MCF 10A (cell line): ENCODE measurements around the gene PAIP1. TPM values are rescaled to one million over a fixed set of nuclear protein-coding genes. Genes with fewer than 3 reads are reported as not detected.

ENCODE experiments used
- BruUV-seq: library from RNA; stranded (reverse); fragments of 400-500 nt; replicated peaks from 2 replicates; lab custom pipeline; 2021; lab: Mats Ljungman, UMichigan
- CTCF ChIA-PET: fragments of 300-600 bp; sonication (Branson Sonifier 250); formaldehyde crosslinking; extraction: SDS; loops from one replicate; lab custom pipeline; 2021; ENCODE audit warnings: antibody characterized with exemption, inconsistent platforms; lab: Yijun Ruan, JAX
- POLR2A ChIA-PET: fragments of 300-600, 350-650 bp; sonication (Branson Sonifier 250); formaldehyde crosslinking; extraction: SDS; loops from one replicate; lab custom pipeline; 2020; ENCODE audit warnings: antibody characterized with exemption, inconsistent platforms; lab: Yijun Ruan, JAX
- DNase-seq: peaks from one replicate; pipeline ENCODE4 v3.0.0-alpha.2; 2018; ENCODE audit not compliant: unreplicated experiment
- H3K27ac Mint-ChIP-seq: one replicate; pipeline ENCODE4 v1.8.0; 2022; ENCODE audit warnings: mild to moderate bottlenecking, low read depth, mixed read lengths; ENCODE audit not compliant: unreplicated experiment
- H3K27me3 Mint-ChIP-seq: one replicate; pipeline ENCODE4 v1.8.0; 2022; ENCODE audit warnings: mixed read lengths; ENCODE audit not compliant: insufficient read depth, unreplicated experiment
- H3K36me3 Mint-ChIP-seq: one replicate; pipeline ENCODE4 v1.8.0; 2022; ENCODE audit warnings: mild to moderate bottlenecking, moderate library complexity, mixed read lengths; ENCODE audit not compliant: insufficient read depth, unreplicated experiment
- H3K4me1 Mint-ChIP-seq: one replicate; pipeline ENCODE4 v1.8.0; 2022; ENCODE audit warnings: mixed read lengths; ENCODE audit not compliant: insufficient read depth, unreplicated experiment
- H3K4me3 Mint-ChIP-seq: one replicate; pipeline ENCODE4 v1.8.0; 2022; ENCODE audit warnings: mild to moderate bottlenecking, moderate library complexity, mixed read lengths; ENCODE audit not compliant: unreplicated experiment
- H3K9me3 Mint-ChIP-seq: one replicate; pipeline ENCODE4 v1.8.0; 2022; ENCODE audit warnings: mixed read lengths; ENCODE audit not compliant: unreplicated experiment
- CTCF ChIP-seq: fragments of 200-600 bp; IDR thresholded peaks from one replicate; pipeline ENCODE4 v1.8.0; 2022; ENCODE audit warnings: antibody characterized with exemption, mild to moderate bottlenecking; ENCODE audit not compliant: unreplicated experiment
- intact Hi-C: fragments of 100-400 bp; cut with micrococcal nuclease; formaldehyde crosslinking; loops from 2 replicates; pipeline ENCODE4 v1.14.1; 2022
- total RNA-seq: library from RNA; stranded (reverse); gene quantifications from 2 replicates; pipeline ENCODE4 v1.2.3, GENCODE V29; 2022

The PAIP1 gene
- total RNA-seq, 1 experiment from 2014 or later = 105 TPM

DNA sequence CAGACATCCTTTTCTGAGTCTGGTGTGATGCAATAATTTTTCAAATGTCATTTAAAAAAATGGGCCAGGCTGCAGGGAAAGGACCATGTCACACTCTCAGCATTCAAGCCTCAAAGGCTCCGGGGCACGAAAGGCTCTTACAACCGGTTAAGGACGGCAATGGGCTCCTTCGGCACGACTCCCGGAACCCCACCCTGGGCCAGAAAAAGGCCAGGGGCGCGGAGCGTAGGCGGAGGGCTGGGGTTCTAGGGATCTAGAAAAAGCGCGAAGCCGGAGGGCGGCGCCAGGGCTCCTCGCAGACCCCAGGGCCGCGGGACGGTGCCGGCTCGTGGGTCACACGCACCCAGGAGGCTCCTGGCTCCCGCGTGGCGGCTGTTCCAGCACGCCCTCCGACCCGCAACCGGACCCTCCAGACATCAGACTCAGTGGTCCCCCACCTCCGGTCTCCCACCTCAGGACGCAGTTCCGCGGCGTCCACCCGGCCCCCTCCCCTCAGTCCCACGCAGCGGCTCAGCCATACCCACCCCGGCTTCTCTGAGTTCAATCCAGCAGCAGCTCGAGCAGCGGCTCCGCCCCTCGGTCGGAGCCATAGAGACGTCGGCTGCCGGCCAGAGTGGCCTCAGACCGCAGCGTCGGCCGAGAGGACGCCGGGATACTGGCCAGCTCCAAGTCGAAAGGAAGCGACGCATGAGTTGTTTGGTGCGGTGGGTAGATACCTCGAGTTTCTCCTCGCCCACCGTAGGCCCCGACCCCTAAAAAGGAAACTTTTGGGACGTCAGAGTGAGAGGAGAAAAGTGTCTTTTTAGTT, 73.4 kb downstream of the PAIP1 start, which contains the start of gene TMEM267:
TMEM267 (minus strand) TSS at position 568 of the 808 bp plus-strand sequence. CDS start 29,896 bp downstream, outside the sequence.
- Mint-ChIP-seq H3K27ac (peak within 1 kb of the TSS; percentile 94), H3K27me3 (no peaks in the 10 kb centered on the region), H3K4me3 (peak within 1 kb of the TSS; percentile 77), H3K9me3 (no peaks in the 10 kb centered on the region), H3K4me1 (peaks cover 11% of the 10 kb centered on the region), H3K36me3 (peaks cover 16% of the 10 kb centered on the region)
- ChIA-PET CTCF (interaction anchor here (0.6 to 4.5 kb wide), 42 partner anchors 8 to 711 kb away, joined by 3 to 142 read pairs (median 4); partner anchors contain the start of genes CCL28, HMGCS1 and ZNF131), POLR2A (interaction anchor here (0.6 to 5.0 kb wide), 39 partner anchors 9 to 537 kb away, joined by 3 to 113 read pairs (median 6); partner anchors contain the start of genes C5orf34, CCL28, HMGCS1 and NNT)
- DNase-seq = peak; percentile 93
- intact Hi-C loops = loop anchor here (1.0 to 2.0 kb wide), 4 partner anchors 51 to 257 kb away; partner anchors contain the start of gene HMGCS1
- BruUV-seq = TSS peak; percentile 56
- no peak for TF ChIP-seq CTCF

- no peak for TF ChIP-seq CTCF
- intact Hi-C loops = loop anchor here (2.0 kb wide), 2 partner anchors 50 to 170 kb away; partner anchors contain the start of gene HMGCS1
- Mint-ChIP-seq H3K4me1 (peaks cover 11% of the 10 kb centered on the region), H3K4me3 (peak overlapping the region; percentile 77), H3K36me3 (peaks cover 19% of the 10 kb centered on the region), H3K9me3 (no peaks in the 10 kb centered on the region), H3K27ac (peak overlapping the region; percentile 94), H3K27me3 (no peaks in the 10 kb centered on the region)
- peak; percentile 8 for DNase-seq
- CTCF ChIA-PET = interaction anchor here (0.6 to 4.5 kb wide), 4 partner anchors 77 to 711 kb away, joined by 3 to 142 read pairs (median 4); no protein-coding TSS in a partner anchor
- no TSS peak for BruUV-seq
- POLR2A ChIA-PET = interaction anchor here (0.7 to 5.0 kb wide), 10 partner anchors 9 to 628 kb away, joined by 3 to 113 read pairs (median 4); partner anchors contain the start of genes C5orf34 and CCL28
Observed at GRCh38 chr5:43482490-43483297, 74.2 kb downstream of the PAIP1 start.

Other genes starting within 250 kb of the PAIP1 start
- gene HMGCS1, start 243.7 kb downstream of the PAIP1 start, total RNA-seq = 36.2 and 42.6 TPM in 2 replicates
- gene CCL28, start 144.7 kb downstream of the PAIP1 start, total RNA-seq = 1.6 and 2.2 TPM in 2 replicates
- 18.4 and 19.5 TPM in 2 replicates for gene TMEM267, start 73.2 kb downstream of the PAIP1 start, total RNA-seq
- gene C5orf34, start 41.9 kb downstream of the PAIP1 start, total RNA-seq = 3.9 and 5.9 TPM in 2 replicates
- 38.4 and 52.3 TPM in 2 replicates for gene NNT, start 46.1 kb upstream of the PAIP1 start, total RNA-seq